Panc1 (cell line): Measurements from ENCODE around the gene SPINK4.

Source experiments
- POLR2AphosphoS5 ChIP-seq: IDR thresholded peaks from 2 replicates; pipeline ENCODE4 v1.6.1; 2012; ENCODE audit warnings: mild to moderate bottlenecking, low read depth, low read length, moderate library complexity
- SIN3A ChIP-seq: IDR thresholded peaks from 2 replicates; pipeline ENCODE4 v1.6.1; 2012; ENCODE audit warnings: low read depth, mild to moderate bottlenecking, low read length, moderate library complexity, borderline replicate concordance; ENCODE audit not compliant: insufficient read depth
- TF ChIP-seq, protein P1 (sequence below): fragments of 450-650 bp; IDR thresholded peaks from 2 replicates; pipeline ENCODE4 v1.5.1; 2017; ENCODE audit warnings: mild to moderate bottlenecking

DNA sequence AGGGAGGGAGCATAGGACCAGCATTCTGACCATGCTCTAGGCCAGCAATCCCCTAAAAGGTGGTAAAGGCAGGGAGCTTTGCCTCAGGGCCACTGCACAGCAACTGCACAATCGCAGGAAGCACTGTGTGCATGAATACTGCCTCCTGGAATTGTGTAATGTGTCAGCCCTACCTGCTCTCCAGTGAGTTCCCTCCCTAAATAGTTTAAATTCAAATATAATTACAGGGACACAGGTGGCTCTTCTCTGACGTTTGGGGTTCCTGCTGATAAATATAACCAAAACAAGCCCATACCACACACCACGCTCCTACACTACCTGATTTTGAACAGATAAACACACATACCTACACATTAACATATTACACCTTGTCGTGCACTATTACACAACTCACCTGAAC lies 15.5 kb downstream of the SPINK4 start:
- TF ChIP-seq, protein P1, sequence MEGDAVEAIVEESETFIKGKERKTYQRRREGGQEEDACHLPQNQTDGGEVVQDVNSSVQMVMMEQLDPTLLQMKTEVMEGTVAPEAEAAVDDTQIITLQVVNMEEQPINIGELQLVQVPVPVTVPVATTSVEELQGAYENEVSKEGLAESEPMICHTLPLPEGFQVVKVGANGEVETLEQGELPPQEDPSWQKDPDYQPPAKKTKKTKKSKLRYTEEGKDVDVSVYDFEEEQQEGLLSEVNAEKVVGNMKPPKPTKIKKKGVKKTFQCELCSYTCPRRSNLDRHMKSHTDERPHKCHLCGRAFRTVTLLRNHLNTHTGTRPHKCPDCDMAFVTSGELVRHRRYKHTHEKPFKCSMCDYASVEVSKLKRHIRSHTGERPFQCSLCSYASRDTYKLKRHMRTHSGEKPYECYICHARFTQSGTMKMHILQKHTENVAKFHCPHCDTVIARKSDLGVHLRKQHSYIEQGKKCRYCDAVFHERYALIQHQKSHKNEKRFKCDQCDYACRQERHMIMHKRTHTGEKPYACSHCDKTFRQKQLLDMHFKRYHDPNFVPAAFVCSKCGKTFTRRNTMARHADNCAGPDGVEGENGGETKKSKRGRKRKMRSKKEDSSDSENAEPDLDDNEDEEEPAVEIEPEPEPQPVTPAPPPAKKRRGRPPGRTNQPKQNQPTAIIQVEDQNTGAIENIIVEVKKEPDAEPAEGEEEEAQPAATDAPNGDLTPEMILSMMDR, result no peak
- TF ChIP-seq POLR2AphosphoS5 (no peak), SIN3A (no peak)
